ENCODE data around the gene CPNE6.

Gene CPNE6

GRCh38 chr14:24093901-24094840 lies 22.8 kb downstream of the CPNE6 start, which contains the start of gene PCK2:
Gene PCK2, plus strand, starts transcription at chr14:24094311. Its CDS starts 95 bp downstream, at chr14:24094406.
- H3K4me3 ChIP-seq (ENCODE audit: low read length) = peak within 1 kb of the TSS; percentile 91
- no peaks in the 10 kb centered on the region for H3K9me3 ChIP-seq (ENCODE audit: control insufficient read depth, low read length)
- H3K9ac ChIP-seq (ENCODE audit: low read length) = peak within 1 kb of the TSS; percentile 94
- DNase-seq (ENCODE audit: low read depth) = peak; percentile 96
- H3K36me3 ChIP-seq (ENCODE audit: control insufficient read depth, insufficient read depth, low read length, severe bottlenecking) = peaks cover 13% of the 10 kb centered on the region
- H3K4me1 ChIP-seq (ENCODE audit: control insufficient read depth, insufficient read depth, low read length) = peaks cover 28% of the 10 kb centered on the region
- no peaks in the 10 kb centered on the region for H3K27me3 ChIP-seq (replicated peaks; ENCODE audit: control insufficient read depth, insufficient read depth, low read length)

DNA sequence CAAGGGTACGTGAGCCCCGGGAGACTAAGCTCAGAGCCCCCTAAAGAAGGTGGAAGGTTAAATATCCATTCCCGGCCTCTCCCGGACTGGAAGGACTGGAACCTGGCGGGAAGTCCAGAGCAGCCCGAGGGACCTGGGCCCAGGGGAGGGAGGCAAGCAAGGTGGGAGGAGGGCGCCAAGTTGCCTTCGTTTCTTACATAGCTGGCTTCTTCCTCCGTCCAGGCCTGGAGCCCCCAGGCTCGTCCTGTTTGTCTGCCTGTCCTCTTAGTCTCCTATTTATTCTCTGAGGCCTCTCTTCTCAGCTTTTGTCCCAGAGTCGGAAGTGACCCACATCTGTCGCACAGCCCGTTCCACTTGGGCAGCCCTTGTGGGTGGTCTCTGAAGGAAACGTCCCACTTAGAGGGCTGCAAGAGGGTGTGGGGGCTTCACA lies 23.5 kb downstream of the CPNE6 start:
- no peaks in the 10 kb centered on the region for H3K9me3 ChIP-seq (ENCODE audit: control insufficient read depth, low read length)
- peaks cover 20% of the 10 kb centered on the region for H3K36me3 ChIP-seq (ENCODE audit: control insufficient read depth, insufficient read depth, low read length, severe bottlenecking)
- peak overlapping the region; percentile 94 for H3K9ac ChIP-seq (ENCODE audit: low read length)
- H3K4me3 ChIP-seq (ENCODE audit: low read length) = peak overlapping the region; percentile 91
- H3K27me3 ChIP-seq (replicated peaks; ENCODE audit: control insufficient read depth, insufficient read depth, low read length) = no peaks in the 10 kb centered on the region
- peaks cover 28% of the 10 kb centered on the region for H3K4me1 ChIP-seq (ENCODE audit: control insufficient read depth, insufficient read depth, low read length)
- DNase-seq (ENCODE audit: low read depth) = no peak

DNA sequence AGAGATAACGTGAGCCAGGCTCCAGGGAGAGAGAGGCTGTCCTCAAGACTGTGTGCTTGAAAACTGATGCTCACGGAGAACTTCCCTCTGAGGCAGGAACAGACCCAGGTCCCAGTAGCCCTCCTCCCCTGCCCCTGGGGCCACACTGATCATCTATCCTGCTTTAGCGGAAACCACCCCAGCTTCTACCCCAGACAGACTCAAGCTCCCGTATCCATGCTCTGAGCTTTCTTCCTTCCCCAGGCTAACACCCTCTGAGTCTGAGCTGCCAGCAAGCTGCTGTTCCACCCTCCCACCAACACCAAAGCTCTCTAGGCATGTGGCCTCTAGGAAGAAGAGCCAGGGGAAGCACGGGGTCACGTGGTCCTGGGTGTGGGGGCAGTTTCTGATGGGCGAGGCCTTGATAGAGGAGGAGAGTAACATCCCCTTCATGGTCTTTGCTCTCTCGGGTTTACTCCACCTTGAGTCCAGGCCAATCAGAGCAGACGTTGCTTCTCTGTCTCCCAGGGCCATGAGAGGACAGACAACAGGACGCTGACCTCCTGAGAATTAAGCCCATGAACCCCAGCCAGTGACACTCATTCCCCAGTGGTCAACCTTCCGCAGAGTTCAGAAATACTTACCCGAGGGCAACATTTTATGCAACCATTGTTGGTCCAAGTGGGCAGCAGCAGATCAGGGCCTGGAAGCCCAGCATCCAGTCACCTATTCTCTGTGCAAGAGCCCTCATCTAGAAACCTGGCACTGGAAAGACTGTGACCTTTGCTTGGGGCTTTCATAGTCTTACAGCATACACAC lies 24.1 kb downstream of the CPNE6 start:
- Histone ChIP-seq H3K9ac (ENCODE audit: low read length) (peak overlapping the region; percentile 94), H3K4me1 (ENCODE audit: control insufficient read depth, insufficient read depth, low read length) (peaks cover 28% of the 10 kb centered on the region), H3K36me3 (ENCODE audit: control insufficient read depth, insufficient read depth, low read length, severe bottlenecking) (peaks cover 26% of the 10 kb centered on the region), H3K4me3 (ENCODE audit: low read length) (peak overlapping the region; percentile 91), H3K27me3 (replicated peaks; ENCODE audit: control insufficient read depth, insufficient read depth, low read length) (no peaks in the 10 kb centered on the region), H3K9me3 (ENCODE audit: control insufficient read depth, low read length) (no peaks in the 10 kb centered on the region)
- DNase-seq (ENCODE audit: low read depth) = peak; percentile 55

- H3K36me3 ChIP-seq (ENCODE audit: control insufficient read depth, insufficient read depth, low read length, severe bottlenecking) = peaks cover 38% of the 10 kb centered on the region
- peaks cover 28% of the 10 kb centered on the region for H3K4me1 ChIP-seq (ENCODE audit: control insufficient read depth, insufficient read depth, low read length)
- no peak for DNase-seq (ENCODE audit: low read depth)
These were observed 25.3 kb downstream of the CPNE6 start for GRCh38 chr14:24096545-24097181.

DNA sequence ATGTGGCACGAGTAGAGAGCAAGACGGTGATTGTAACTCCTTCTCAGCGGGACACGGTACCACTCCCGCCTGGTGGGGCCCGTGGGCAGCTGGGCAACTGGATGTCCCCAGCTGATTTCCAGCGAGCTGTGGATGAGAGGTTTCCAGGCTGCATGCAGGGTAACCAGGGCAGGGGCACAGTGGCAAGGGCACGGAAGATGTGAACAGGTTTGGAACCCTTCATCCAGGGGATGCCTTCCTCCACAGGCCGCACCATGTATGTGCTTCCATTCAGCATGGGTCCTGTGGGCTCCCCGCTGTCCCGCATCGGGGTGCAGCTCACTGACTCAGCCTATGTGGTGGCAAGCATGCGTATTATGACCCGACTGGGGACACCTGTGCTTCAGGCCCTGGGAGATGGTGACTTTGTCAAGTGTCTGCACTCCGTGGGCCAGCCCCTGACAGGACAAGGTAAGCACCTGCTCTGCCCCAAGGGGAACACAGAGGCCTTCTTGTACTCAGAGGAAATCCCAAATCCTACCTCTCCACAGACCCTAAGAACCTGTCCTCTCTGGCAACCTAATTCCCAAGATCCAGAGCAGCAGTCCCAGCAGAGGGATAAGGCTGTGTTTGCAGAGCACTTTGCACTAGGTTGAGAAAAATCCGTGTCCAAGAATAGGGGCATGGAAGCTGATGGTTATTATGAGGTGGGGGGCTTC lies 27.0 kb downstream of the CPNE6 start:
- H3K9me3 ChIP-seq (ENCODE audit: control insufficient read depth, low read length) = no peaks in the 10 kb centered on the region
- H3K4me3 ChIP-seq (ENCODE audit: low read length) = no peak overlapping the region
- peaks cover 14% of the 10 kb centered on the region for H3K4me1 ChIP-seq (ENCODE audit: control insufficient read depth, insufficient read depth, low read length)
- no peaks in the 10 kb centered on the region for H3K27me3 ChIP-seq (replicated peaks; ENCODE audit: control insufficient read depth, insufficient read depth, low read length)
- peaks cover 49% of the 10 kb centered on the region for H3K36me3 ChIP-seq (ENCODE audit: control insufficient read depth, insufficient read depth, low read length, severe bottlenecking)
- no peak for DNase-seq (ENCODE audit: low read depth)
- H3K9ac ChIP-seq (ENCODE audit: low read length) = no peak overlapping the region

More at GRCh38 chr14:24096545-24097181, 25.3 kb downstream of the CPNE6 start:
- Histone ChIP-seq H3K9me3 (ENCODE audit: control insufficient read depth, low read length) (no peaks in the 10 kb centered on the region), H3K27me3 (replicated peaks; ENCODE audit: control insufficient read depth, insufficient read depth, low read length) (no peaks in the 10 kb centered on the region), H3K4me3 (ENCODE audit: low read length) (no peak overlapping the region), H3K9ac (ENCODE audit: low read length) (no peak overlapping the region)

DNA sequence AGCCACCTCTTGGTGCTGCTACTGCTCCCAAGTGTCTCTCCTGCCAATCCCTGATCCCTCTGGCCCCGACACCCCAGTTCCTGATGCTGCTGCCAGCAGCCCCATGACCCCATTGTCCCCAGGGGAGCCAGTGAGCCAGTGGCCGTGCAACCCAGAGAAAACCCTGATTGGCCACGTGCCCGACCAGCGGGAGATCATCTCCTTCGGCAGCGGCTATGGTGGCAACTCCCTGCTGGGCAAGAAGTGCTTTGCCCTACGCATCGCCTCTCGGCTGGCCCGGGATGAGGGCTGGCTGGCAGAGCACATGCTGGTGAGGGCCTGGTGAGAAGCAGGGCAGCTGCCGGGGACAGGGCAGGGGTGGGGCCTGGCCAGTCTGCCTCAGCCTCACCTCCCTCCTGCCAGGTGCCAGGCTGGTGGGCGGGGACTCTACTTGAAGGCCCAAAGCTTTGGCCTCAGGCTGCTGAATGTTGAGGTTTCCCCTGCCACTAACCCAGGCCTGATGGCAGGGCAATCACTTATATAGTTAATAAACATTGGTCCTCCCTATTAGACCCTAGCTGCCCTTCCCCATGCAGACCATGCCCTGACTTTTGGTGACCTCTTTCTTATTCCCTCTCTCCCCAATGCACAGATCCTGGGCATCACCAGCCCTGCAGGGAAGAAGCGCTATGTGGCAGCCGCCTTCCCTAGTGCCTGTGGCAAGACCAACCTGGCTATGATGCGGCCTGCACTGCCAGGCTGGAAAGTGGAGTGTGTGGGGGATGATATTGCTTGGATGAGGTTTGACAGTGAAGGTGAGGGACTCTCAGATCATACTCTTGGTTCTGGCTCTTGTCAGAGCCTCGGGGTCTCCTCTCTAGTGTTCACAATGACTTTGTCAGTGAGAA lies 27.8 kb downstream of the CPNE6 start:
- DNase-seq (ENCODE audit: low read depth) = no peak
- peaks cover 10% of the 10 kb centered on the region for H3K4me1 ChIP-seq (ENCODE audit: control insufficient read depth, insufficient read depth, low read length)
- H3K36me3 ChIP-seq (ENCODE audit: control insufficient read depth, insufficient read depth, low read length, severe bottlenecking) = peaks cover 57% of the 10 kb centered on the region
- H3K4me3 ChIP-seq (ENCODE audit: low read length) = no peak overlapping the region
- H3K9ac ChIP-seq (ENCODE audit: low read length) = no peak overlapping the region
- no peaks in the 10 kb centered on the region for H3K9me3 ChIP-seq (ENCODE audit: control insufficient read depth, low read length)
- no peaks in the 10 kb centered on the region for H3K27me3 ChIP-seq (replicated peaks; ENCODE audit: control insufficient read depth, insufficient read depth, low read length)

DNA sequence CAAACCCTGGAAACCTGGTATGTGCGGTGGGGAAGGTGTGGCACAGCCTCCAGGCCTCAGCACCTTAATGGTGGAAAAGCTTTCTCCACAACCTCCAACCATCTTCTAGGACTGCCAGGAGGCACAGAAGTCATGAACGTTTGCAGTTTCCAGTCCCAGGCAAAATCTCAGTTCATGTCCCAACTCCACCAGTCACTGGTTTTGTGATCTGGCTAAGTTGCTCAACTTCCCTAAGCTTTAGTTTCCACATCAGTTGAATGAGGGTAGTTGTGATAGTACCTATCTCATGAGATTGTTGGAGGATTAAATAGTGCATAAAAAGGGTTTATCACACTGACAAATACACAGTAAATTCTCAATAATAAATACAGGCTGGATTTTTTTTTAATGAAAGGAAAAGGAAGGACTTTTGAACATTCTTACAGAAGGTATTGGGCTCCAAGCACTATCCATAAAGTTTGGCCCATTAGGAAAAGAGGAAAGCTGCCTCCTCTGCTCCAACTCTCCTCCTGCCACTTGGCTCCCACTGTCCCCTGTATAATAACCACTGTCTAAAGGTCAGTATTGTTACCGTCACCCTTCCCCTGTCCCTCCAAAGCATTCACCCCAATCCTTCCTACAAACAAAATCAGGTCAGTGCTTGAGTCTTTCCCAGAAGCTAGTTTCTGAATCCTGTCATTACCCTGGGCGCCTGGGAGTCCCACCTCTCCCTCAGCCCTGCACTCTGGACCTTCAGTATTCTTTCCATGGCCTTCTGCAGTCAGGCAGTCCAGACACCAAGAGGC lies 29.0 kb downstream of the CPNE6 start:
- H3K27me3 ChIP-seq (replicated peaks; ENCODE audit: control insufficient read depth, insufficient read depth, low read length) = no peaks in the 10 kb centered on the region
- no peak for DNase-seq (ENCODE audit: low read depth)

GRCh38 chr14:24100982-24101494 lies 29.7 kb downstream of the CPNE6 start:
- H3K4me1 ChIP-seq (ENCODE audit: control insufficient read depth, insufficient read depth, low read length) = no peaks in the 10 kb centered on the region
- no peak for DNase-seq (ENCODE audit: low read depth)
- no peaks in the 10 kb centered on the region for H3K9me3 ChIP-seq (ENCODE audit: control insufficient read depth, low read length)
- H3K36me3 ChIP-seq (ENCODE audit: control insufficient read depth, insufficient read depth, low read length, severe bottlenecking) = peaks cover 61% of the 10 kb centered on the region
- no peaks in the 10 kb centered on the region for H3K27me3 ChIP-seq (replicated peaks; ENCODE audit: control insufficient read depth, insufficient read depth, low read length)
- no peak overlapping the region for H3K4me3 ChIP-seq (ENCODE audit: low read length)
- H3K9ac ChIP-seq (ENCODE audit: low read length) = no peak overlapping the region

More for the DNA sequence above, 29.0 kb downstream of the CPNE6 start:
- Histone ChIP-seq H3K4me3 (ENCODE audit: low read length) (no peak overlapping the region), H3K9ac (ENCODE audit: low read length) (no peak overlapping the region), H3K9me3 (ENCODE audit: control insufficient read depth, low read length) (no peaks in the 10 kb centered on the region), H3K36me3 (ENCODE audit: control insufficient read depth, insufficient read depth, low read length, severe bottlenecking) (peaks cover 61% of the 10 kb centered on the region), H3K4me1 (ENCODE audit: control insufficient read depth, insufficient read depth, low read length) (peaks cover 5% of the 10 kb centered on the region)

GRCh38 chr14:24102357-24103048 lies 31.1 kb downstream of the CPNE6 start:
- Histone ChIP-seq H3K27me3 (replicated peaks; ENCODE audit: control insufficient read depth, insufficient read depth, low read length) (no peaks in the 10 kb centered on the region), H3K4me1 (ENCODE audit: control insufficient read depth, insufficient read depth, low read length) (no peaks in the 10 kb centered on the region), H3K4me3 (ENCODE audit: low read length) (no peak overlapping the region), H3K9ac (ENCODE audit: low read length) (no peak overlapping the region), H3K36me3 (ENCODE audit: control insufficient read depth, insufficient read depth, low read length, severe bottlenecking) (peaks cover 61% of the 10 kb centered on the region), H3K9me3 (ENCODE audit: control insufficient read depth, low read length) (no peaks in the 10 kb centered on the region)
- no peak for DNase-seq (ENCODE audit: low read depth)
